Measurements from ENCODE around the gene C3orf18.
"Not testable (repeated sequence)": the region's sequence is repeated elsewhere in the genome, so short reads cannot be mapped to it uniquely, and the experiment has no call there.

GRCh38 chr3:50512908-50513307 lies 54.6 kb downstream of the C3orf18 start:
- TF ChIP-seq CTCF, POLR2A (IDR thresholded peaks at IDR 0.05): not testable (repeated sequence)

Data from adrenal gland (tissue), 5 donors.